Hepatocyte (in vitro differentiated cells): ENCODE measurements around the gene SLC10A1. TPM values are rescaled to one million over a fixed set of nuclear protein-coding genes. Genes with fewer than 3 reads are reported as not detected.

Experiments used
- DNase-seq: peaks from one replicate; pipeline ENCODE4 v3.0.0-alpha.2; 2016; ENCODE audit warnings: low spot score
- H2AFZ ChIP-seq: fragments of 200-600 bp; sonication (generic); 2 replicates; pipeline ENCODE4 v1.6.0; 2016; ENCODE audit warnings: antibody characterized with exemption, mild to moderate bottlenecking
- H3K27ac ChIP-seq: fragments of 200-600 bp; sonication (generic); 2 replicates; pipeline ENCODE4 v1.5.1; 2016; ENCODE audit warnings: mild to moderate bottlenecking
- H3K27me3 ChIP-seq: fragments of 200-600 bp; sonication (generic); 2 replicates; pipeline ENCODE4 v1.6.1; 2016
- H3K36me3 ChIP-seq: fragments of 200-600 bp; sonication (generic); replicated peaks from 2 replicates; pipeline ENCODE4 v1.5.1; 2016; ENCODE audit warnings: low read depth; ENCODE audit not compliant: insufficient read depth
- H3K4me1 ChIP-seq: fragments of 200-600 bp; sonication (generic); 2 replicates; pipeline ENCODE4 v1.5.1; 2016; ENCODE audit warnings: mild to moderate bottlenecking, moderate library complexity; ENCODE audit not compliant: insufficient read depth
- H3K4me2 ChIP-seq: fragments of 200-600 bp; sonication (generic); 2 replicates; pipeline ENCODE4 v1.6.0; 2016
- H3K4me3 ChIP-seq: fragments of 200-600 bp; sonication (generic); 2 replicates; pipeline ENCODE4 v1.5.1; 2016; ENCODE audit warnings: mild to moderate bottlenecking
- H3K79me2 ChIP-seq: fragments of 200-600 bp; sonication (generic); 2 replicates; pipeline ENCODE4 v1.6.0; 2017; ENCODE audit warnings: mild to moderate bottlenecking
- H3K9me2 ChIP-seq: fragments of 200-600 bp; sonication (generic); replicated peaks from 2 replicates; pipeline ENCODE4 v1.6.0; 2017; ENCODE audit warnings: mild to moderate bottlenecking; ENCODE audit not compliant: insufficient read depth
- H3K9me3 ChIP-seq: fragments of 200-600 bp; sonication (generic); 2 replicates; pipeline ENCODE4 v1.5.1; 2016; ENCODE audit warnings: low read depth, mild to moderate bottlenecking
- H4K20me1 ChIP-seq: fragments of 200-600 bp; sonication (generic); 2 replicates; pipeline ENCODE4 v1.6.0; 2016; ENCODE audit warnings: mild to moderate bottlenecking; ENCODE audit not compliant: insufficient read depth, poor library complexity, severe bottlenecking
- EZH2 ChIP-seq: fragments of 200-600 bp; sonication (generic); IDR thresholded peaks from 2 replicates; pipeline ENCODE4 v1.6.1; 2016; ENCODE audit warnings: antibody characterized with exemption, mild to moderate bottlenecking, borderline replicate concordance
- EZH2phosphoT487 ChIP-seq: fragments of 200-600 bp; sonication (generic); IDR thresholded peaks from one replicate; pipeline ENCODE4 v1.6.1; 2018; ENCODE audit warnings: antibody characterized with exemption, mild to moderate bottlenecking, low read depth, moderate library complexity; ENCODE audit not compliant: unreplicated experiment, severe bottlenecking
- WGBS: methylation state at CpG from one replicate; pipeline ENCODE4 v1.1.6; 2016; ENCODE audit warnings: low lambda C conversion rate; ENCODE audit errors: missing lambda C conversion rate; 5-methylcytosine and 5-hydroxymethylcytosine counted together
- polyA plus RNA-seq: library from polyadenylated mRNA; unstranded; fragments of >200 nt; fragmentation: Nextera tagmentation; extraction: Ambion mirVana; gene quantifications from 2 replicates; pipeline ENCODE4 v1.2.1, GENCODE V29; 2016
- total RNA-seq: library from RNA; depleted of rRNA; stranded (reverse); fragments of >200 nt; gene quantifications from 2 replicates; pipeline ENCODE4 v1.2.3, GENCODE V29; 2014
- TF ChIP-seq, protein P1 (sequence below): fragments of 200-600 bp; sonication (generic); IDR thresholded peaks from 2 replicates; pipeline ENCODE4 v1.5.1; 2016; ENCODE audit warnings: antibody characterized with exemption, mild to moderate bottlenecking; ENCODE audit not compliant: poor library complexity

SLC10A1 gene
- total and polyA plus RNA-seq, 2 experiments from 2014 or later, result 2.9 to 3.0 TPM

DNA sequence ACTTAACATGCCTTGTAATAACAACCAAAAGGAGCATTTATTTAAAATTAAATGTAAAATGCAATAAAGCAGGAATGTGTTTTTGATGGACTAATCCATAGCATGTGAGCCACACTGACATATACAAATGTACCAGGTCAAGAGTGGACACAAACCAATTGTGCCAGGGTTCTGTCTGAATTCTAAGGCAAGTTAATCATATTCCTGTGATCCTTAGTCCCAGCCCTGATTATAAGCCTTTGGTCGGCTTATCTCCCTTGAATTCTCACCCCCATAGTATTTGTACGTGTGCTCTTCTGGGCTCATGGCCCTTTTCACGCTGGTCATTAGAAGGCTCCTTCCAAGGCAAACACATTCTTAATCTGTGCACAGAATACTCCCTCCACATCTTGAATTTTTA lies 40.7 kb downstream of the SLC10A1 start:
- no peak overlapping the region for H3K4me2 ChIP-seq
- no peak overlapping the region for H3K4me3 ChIP-seq
- no peaks in the 10 kb centered on the region for H3K36me3 ChIP-seq
- H4K20me1 ChIP-seq, result no peaks in the 10 kb centered on the region
- H3K9me3 ChIP-seq, result no peaks in the 10 kb centered on the region
- H3K4me1 ChIP-seq, result peaks cover 16% of the 10 kb centered on the region
- 56% methylated on average over 3 of the region's 3 CpGs for WGBS
- TF ChIP-seq EZH2 (no peak), EZH2phosphoT487 (no peak)
- TF ChIP-seq, protein P1, sequence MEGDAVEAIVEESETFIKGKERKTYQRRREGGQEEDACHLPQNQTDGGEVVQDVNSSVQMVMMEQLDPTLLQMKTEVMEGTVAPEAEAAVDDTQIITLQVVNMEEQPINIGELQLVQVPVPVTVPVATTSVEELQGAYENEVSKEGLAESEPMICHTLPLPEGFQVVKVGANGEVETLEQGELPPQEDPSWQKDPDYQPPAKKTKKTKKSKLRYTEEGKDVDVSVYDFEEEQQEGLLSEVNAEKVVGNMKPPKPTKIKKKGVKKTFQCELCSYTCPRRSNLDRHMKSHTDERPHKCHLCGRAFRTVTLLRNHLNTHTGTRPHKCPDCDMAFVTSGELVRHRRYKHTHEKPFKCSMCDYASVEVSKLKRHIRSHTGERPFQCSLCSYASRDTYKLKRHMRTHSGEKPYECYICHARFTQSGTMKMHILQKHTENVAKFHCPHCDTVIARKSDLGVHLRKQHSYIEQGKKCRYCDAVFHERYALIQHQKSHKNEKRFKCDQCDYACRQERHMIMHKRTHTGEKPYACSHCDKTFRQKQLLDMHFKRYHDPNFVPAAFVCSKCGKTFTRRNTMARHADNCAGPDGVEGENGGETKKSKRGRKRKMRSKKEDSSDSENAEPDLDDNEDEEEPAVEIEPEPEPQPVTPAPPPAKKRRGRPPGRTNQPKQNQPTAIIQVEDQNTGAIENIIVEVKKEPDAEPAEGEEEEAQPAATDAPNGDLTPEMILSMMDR, result no peak
- H3K79me2 ChIP-seq, result no peaks in the 10 kb centered on the region
- peak overlapping the region; percentile 98 for H3K27ac ChIP-seq
- no peak overlapping the region for H2AFZ ChIP-seq
- no peaks in the 10 kb centered on the region for H3K27me3 ChIP-seq
- H3K9me2 ChIP-seq, result no peaks in the 10 kb centered on the region
- DNase-seq, result no peak

DNA sequence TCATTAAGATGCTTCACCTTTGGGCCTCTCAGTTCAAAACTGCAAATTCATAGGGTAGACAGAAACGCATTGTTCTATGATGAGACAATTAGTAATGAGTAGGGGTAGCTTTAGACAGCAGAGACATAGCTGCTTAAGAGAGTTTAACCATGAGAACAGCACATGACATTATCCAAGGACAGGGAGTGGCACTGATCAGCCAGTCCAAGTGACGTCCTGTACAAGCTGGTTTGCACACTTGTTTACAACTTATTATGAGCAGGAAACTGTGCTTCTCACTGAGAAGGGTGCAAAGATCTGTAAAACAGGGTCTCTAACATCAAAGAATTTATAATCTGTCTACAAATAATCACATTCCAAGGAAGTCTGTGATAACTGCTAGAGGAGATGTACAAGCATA lies 41.3 kb downstream of the SLC10A1 start:
- peaks cover 16% of the 10 kb centered on the region for H3K4me1 ChIP-seq
- no peaks in the 10 kb centered on the region for H3K9me2 ChIP-seq
- TF ChIP-seq, protein P1, result no peak
- no peak for TF ChIP-seq EZH2phosphoT487
- no peak overlapping the region for H3K4me2 ChIP-seq
- no peaks in the 10 kb centered on the region for H3K36me3 ChIP-seq
- H2AFZ ChIP-seq, result peak overlapping the region; percentile 7
- no peaks in the 10 kb centered on the region for H3K27me3 ChIP-seq
- no peaks in the 10 kb centered on the region for H3K79me2 ChIP-seq
- no peak overlapping the region for H3K4me3 ChIP-seq
- DNase-seq, result peak; percentile 68
- H3K27ac ChIP-seq, result peak overlapping the region; percentile 98
- 39% methylated on average over 2 of the region's 2 CpGs for WGBS
- H4K20me1 ChIP-seq, result no peaks in the 10 kb centered on the region
- H3K9me3 ChIP-seq, result no peaks in the 10 kb centered on the region

DNA sequence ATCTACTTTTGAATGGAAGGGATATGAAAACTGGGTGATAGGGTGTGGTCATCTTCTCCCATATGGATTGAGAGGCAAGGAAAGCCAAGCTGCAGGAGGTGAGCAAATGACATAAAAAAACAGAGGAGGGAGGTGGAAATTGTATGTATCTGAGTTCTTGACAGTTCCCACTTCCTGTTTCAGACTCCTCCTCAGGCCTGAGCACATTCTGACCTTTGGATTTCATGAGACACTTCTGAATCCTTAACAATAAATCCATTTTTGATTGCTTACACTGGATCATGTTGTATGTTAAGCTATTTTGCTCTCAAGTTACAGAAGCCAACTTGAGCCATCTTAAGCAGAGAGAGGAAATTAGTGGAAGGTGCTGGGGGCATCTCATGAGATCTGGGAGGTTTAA lies 41.7 kb downstream of the SLC10A1 start:
- Histone ChIP-seq H3K27ac (peak overlapping the region; percentile 98), H4K20me1 (no peaks in the 10 kb centered on the region), H3K79me2 (no peaks in the 10 kb centered on the region), H3K4me2 (no peak overlapping the region), H3K36me3 (no peaks in the 10 kb centered on the region), H2AFZ (peak overlapping the region; percentile 7), H3K4me1 (peaks cover 19% of the 10 kb centered on the region), H3K9me3 (no peaks in the 10 kb centered on the region), H3K4me3 (no peak overlapping the region), H3K27me3 (no peaks in the 10 kb centered on the region), H3K9me2 (no peaks in the 10 kb centered on the region)
- DNase-seq, result peak; percentile 32
- TF ChIP-seq EZH2phosphoT487 (no peak), EZH2 (no peak)
- TF ChIP-seq, protein P1, result no peak

DNA sequence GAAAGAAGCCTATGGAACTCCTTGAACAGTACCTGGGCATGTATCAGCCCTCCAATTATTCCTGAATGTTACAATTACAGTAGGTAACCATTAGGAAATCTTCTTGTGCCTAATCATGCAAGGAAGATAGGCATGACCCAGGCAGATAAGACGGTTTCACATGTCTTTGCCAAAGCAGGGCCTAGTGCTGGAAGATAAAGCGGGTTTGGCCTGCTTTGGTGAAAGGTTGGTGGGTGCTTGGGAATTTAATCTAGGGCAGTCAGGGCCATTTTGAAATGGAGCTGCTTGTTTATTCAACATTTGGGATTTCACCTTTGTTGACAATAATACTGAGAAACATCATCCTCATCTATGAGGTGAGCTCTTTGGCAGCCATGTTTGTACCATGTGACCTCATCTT lies 42.6 kb downstream of the SLC10A1 start:
- no peaks in the 10 kb centered on the region for H3K79me2 ChIP-seq
- H3K27me3 ChIP-seq, result no peaks in the 10 kb centered on the region
- peaks cover 25% of the 10 kb centered on the region for H3K4me1 ChIP-seq
- WGBS, result 98% methylated on average over 2 of the region's 2 CpGs
- no peaks in the 10 kb centered on the region for H4K20me1 ChIP-seq
- no peaks in the 10 kb centered on the region for H3K9me3 ChIP-seq
- H3K9me2 ChIP-seq, result no peaks in the 10 kb centered on the region
- no peak for DNase-seq
- no peak overlapping the region for H3K4me3 ChIP-seq
- TF ChIP-seq EZH2phosphoT487, result no peak
- TF ChIP-seq EZH2, result no peak
- TF ChIP-seq, protein P1, result no peak
- H2AFZ ChIP-seq, result no peak overlapping the region
- H3K36me3 ChIP-seq, result no peaks in the 10 kb centered on the region
- no peak overlapping the region for H3K4me2 ChIP-seq
- peak overlapping the region; percentile 98 for H3K27ac ChIP-seq
